Lower leg skin (tissue), 3 donors: Measurements from ENCODE around the gene RAB11A.

Experiments
- POLR2A ChIP-seq, 2 donors: fragments of 450-650 bp; IDR thresholded peaks; one replicate each; pipeline ENCODE4 v1.6.1; 2016 to 2017; ENCODE audit warnings: antibody characterized with exemption in 2 of 2, mild to moderate bottlenecking in 1 of 2, moderate library complexity in 1 of 2
- TF ChIP-seq, protein P1 (sequence below), 3 donors: fragments of 450-650 bp; IDR thresholded peaks; one replicate each; pipeline ENCODE4 v1.5.1; 2016; ENCODE audit warnings: antibody characterized with exemption in 3 of 3, mild to moderate bottlenecking in 3 of 3, moderate library complexity in 2 of 3

DNA sequence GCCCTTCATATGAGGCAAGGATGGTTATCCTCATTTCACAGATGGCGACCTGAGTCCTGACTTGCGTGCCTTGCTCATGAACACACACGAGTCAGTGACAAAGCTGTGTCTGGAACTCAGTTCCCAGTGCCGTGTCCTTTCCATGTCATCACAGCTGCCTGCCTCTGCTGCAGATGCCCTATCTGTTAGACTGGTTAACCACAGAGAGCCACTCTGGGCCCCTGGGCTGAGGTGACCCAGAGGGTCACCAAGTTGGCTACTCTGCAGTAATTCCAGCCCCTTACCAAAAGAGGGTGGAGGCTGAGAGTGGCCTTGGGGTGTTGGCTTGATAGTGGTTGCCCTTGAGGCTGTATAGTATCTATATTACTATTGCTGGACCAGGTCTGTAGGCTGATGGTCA is 41.0 kb downstream of the RAB11A start:
- no peak for TF ChIP-seq POLR2A (IDR thresholded peaks at IDR 0.05)
- TF ChIP-seq, protein P1, sequence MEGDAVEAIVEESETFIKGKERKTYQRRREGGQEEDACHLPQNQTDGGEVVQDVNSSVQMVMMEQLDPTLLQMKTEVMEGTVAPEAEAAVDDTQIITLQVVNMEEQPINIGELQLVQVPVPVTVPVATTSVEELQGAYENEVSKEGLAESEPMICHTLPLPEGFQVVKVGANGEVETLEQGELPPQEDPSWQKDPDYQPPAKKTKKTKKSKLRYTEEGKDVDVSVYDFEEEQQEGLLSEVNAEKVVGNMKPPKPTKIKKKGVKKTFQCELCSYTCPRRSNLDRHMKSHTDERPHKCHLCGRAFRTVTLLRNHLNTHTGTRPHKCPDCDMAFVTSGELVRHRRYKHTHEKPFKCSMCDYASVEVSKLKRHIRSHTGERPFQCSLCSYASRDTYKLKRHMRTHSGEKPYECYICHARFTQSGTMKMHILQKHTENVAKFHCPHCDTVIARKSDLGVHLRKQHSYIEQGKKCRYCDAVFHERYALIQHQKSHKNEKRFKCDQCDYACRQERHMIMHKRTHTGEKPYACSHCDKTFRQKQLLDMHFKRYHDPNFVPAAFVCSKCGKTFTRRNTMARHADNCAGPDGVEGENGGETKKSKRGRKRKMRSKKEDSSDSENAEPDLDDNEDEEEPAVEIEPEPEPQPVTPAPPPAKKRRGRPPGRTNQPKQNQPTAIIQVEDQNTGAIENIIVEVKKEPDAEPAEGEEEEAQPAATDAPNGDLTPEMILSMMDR (IDR thresholded peaks at IDR 0.05) = no peak
